ENCODE measurements around the gene TAS2R39.
A peak's percentile ranks its signal among the peaks of the same experiment; 100 is the strongest.
"Not testable (repeated sequence)": the region's sequence is repeated elsewhere in the genome, so short reads cannot be mapped to it uniquely, and the experiment has no call there.

The TAS2R39 gene

DNA sequence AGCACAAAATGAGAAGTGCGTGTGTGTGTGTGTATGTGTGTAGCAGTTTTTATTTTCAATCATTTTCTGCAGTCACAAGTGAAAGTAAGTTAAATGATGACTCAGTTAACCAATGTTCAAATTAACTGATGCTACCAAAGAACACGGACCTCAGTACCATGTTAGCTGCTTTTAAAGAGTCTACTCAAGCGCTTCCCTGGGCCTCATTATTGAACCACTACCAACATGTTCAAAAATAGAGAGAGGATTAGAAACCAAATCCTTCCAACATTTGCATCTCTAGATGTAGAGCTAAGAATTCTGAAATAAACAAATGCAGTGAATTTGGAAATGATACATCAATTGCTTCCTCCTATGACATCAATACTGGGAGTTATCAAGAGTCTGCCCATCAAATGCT is at the start of gene TAS2R39:
TAS2R39 (plus strand) TSS at position 396 of the 400 bp plus-strand sequence; CDS start at position 396, 0 bp downstream.
- no peak for DNase-seq

DNA sequence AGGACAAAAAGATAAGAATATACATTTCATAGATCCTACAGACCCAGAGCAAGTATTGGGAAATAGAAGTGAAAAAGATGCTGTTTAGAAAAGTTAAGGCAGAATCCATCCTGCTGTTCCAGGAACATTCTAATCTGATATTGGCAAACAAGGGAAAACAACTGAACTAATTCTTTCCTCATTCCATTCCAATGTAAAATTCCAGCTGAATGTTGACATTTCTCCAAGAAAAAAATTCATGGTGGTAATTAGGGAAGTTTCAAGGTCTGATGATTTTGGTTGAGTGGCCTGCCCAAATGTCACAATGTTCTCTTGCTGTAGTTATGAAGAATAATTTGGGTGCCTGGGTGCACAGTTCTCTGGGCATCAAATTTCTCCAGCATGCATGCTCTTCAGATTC is 36.1 kb upstream of the TAS2R39 start:
- no peak for DNase-seq

DNA sequence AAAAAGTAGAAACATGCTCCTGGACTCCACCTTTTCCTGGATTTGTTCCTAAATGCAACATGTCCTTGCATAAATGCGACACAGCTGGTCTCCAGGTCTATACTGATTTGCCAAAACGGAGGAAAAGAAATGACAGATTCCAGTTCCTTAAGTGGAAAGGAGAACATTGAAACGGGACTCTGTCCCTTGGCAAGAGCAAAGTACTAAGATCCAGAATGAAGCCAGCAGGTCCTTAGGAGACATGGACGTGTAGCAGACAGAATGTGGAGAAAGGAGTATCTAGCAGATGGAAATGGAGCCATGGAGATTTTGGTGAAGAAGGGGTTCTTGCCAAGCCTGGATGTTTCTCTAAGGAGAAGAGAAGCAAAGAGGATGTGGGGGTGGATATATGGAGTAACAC is 35.2 kb upstream of the TAS2R39 start:
- DNase-seq: no peak

DNA sequence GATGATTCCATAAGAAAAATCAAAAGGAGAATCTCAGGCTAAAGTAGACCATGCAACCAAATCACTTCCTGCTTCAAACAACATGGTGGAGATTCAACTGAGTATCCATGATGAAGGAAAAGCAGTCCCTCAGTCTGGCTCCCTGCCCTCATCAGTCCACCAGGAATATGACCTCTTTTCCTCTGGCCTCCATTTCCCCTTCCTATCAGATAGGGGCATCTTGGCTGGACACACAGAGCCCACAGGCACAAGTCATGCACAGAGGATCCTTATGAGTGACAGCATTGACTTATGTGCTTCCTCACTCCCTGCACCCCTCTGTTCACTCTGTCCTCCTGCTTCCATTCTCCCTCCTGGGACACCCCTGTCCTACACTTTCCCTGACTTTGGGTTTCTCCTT is 34.6 kb upstream of the TAS2R39 start:
- DNase-seq: no peak

DNA sequence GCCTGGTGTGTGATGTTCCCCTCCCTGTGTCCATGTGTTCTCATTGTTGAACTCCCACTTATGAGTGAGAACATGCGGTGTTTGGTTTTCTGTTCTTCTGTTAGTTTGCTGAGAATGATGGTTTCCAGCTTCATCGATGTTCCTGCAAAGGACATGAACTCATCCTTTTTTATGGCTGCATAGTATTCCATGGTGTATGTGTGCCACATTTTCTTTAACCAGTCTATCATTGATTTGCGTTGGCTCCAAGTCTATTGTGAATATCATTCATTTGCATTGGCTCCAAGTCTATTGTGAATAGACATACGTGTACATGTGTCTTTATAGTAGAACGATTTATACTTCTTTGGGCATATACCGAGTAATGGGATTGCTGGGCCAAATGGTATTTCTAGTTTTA is 32.5 kb upstream of the TAS2R39 start:
- DNase-seq: not testable (repeated sequence)

DNA sequence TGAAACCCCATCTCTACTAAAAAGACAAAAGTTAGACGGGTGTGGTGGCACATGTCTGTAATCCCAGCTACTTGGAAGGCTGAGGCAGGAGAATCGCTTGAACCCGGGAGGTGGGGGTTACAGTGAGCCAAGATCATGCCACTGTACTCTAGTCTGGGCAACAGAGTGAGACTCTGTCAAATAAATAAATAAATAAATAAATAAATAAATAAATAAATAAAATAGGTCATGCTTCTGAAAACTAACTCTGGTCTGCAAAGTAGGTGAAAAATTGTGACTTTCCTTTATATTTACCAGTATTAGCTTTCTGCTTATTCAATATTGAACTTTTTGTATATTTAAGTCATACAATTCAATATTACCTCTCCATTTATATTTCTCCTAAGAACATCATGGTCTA is 24.6 kb upstream of the TAS2R39 start:
- DNase-seq: not testable (repeated sequence)

DNA sequence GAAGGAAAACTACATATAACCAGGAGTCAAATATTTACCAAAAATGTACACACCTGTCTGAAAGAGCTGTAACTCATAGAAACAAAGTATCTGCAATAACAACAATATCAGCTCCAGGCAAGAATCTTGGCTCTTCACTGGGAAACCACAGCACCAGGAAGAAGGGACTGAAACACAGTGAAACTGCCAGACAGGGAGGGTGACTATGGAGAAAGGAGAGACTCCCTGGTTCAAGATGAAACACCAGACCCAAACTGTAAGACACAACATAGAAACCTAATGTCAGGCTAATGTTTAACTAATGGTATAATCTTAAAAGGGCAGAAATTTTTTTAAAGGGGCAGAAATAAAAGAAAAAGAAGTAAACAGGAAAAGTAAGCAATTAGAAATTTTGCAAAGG is 11.5 kb upstream of the TAS2R39 start:
- DNase-seq: no peak

DNA sequence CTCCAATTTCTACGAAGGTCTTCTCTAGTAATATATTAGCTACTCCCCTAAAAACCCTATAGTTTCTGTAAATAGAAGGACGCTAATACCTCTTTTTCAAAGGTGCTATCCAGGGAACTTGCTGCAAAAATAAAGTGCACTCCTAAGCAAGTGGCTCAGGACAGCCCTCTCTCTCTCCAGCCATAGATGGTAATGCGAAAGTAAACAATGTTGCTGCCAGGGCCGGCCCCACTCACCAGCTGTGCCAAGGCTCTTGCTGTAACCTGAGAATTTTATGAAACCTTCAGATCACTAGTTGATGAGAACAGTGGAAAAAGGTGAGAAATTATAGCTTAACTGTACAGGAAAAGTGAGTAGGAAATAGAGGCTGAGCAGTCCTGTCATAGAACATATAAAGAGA is 10.9 kb upstream of the TAS2R39 start:
- DNase-seq: no peak

DNA sequence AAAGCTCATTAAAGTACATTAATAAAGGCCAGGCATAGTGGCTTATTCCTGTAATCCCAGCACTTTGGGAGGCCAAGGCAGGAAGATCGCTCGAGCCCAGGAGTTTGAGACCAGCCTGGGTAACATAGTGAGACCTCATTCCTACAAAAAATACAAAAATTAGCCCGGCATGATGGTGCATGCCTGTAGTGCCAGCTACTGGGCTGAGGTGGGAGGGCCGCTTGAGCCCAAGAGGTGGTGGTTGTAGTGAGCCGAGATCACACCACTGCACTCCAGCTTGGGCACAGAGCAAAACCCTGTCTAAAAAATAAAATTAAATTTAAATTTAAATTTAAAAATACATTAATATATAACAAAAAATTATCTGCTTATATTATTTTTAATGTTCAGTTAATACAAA is 7.1 kb upstream of the TAS2R39 start:
- no peak for DNase-seq

DNA sequence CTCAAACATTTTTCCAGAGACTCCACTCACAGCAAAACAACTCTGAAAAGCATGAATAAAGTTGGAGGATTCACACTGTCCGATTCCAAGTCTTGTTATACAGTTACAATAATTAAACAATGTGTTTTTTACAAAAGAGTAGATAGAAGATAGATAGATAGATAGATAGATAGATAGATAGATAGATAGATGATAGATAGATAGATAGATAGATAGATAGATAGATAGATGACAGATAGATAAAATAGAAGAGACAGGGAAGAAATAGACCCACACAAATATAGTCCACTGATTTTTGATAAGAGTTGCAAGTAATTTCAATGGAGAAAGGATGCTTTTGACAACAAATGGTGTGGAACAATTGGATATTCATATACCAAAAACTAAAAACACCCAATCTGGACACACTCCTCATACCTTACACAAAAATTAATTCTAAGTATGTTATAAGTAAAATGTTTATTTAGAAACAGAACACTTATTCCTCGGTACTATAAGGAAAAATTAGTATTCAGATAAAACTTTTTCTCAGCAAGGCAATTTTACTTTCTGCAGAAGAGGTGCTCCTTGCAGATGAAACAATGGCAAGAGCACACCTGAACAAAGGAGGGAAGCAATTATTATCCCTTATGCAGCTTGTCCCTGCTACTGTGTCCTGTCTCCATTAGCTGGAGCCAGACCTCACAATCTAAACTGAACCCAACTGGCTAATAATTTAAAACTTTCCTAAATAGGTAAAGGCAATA is 5.7 kb upstream of the TAS2R39 start:
- DNase-seq: no peak

DNA sequence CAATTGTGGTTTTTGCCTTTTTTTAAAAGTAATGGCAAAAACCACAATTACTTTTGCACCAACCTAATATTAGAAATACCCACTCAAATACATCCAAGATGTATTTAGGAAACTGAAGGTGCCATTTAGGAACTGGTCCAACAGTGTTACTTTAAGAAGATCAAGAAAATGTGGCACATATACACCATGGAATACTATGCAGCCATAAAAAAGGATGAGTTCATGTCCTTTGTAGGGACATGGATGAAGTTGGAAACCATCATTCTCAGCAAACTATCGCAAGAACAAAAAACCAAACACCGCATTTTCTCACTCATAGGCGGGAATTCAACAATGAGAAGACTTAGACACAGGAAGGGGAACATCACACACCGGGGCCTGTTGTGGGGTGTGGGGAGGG is 2.4 kb upstream of the TAS2R39 start:
- not testable (repeated sequence) for DNase-seq

DNA sequence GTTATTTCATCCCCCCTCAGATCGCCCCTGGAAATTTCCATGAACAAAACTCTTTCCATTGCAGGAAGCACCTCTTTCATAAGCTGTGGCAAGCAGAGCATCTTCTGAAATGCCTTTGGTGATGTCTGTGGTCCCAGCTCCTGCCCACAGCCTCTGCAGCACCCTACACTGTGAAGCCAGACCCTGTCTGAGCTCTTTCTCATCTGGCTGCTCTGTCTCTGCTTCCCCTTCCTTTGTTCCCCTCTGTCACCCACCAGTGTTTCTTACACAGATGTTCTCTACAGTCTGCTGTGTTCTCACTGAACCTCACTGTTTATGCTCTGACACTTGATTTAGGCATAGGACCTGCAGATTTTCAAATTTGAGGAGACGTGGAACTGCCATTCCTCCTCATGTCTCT is 1.9 kb upstream of the TAS2R39 start:
- no peak for DNase-seq

DNA sequence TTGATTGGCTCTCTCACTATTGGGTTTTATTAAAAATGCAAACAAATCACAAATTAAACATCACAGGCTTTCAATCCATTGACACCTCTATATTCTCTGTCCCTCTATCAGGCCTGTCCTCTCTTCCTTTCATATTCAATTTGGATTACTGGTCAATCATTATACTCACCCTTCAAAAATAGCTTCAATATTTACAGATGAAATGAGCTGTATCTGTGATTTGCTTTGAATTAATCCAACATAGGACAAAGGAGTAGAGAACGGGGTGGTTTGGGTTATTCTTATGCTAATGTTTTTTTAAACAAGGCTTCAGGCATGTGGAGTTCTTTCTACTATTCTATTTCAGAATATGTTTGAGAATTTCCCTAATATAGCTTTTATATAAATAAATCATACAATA is 2.3 kb downstream of the TAS2R39 start:
- no peak for DNase-seq

DNA sequence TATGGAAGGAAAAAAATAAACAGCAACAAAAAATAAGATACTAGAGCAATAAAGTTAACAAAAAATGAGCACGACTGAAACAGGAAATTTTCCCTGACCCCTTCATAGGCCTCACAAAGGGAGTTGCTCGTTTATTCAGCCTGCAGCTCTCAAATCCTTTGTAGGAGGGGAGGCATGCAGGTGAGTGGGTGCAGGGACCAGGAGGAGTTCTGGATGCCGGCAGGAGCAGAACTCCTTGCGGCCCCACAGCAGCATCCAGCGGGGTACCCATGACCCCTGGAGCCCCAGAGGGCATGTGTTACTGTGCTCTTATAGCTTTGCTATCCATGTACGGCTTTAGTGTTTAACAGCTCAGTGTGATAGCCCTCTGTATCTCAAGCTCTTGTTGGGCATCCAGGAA is 5.8 kb downstream of the TAS2R39 start:
- DNase-seq: no peak

DNA sequence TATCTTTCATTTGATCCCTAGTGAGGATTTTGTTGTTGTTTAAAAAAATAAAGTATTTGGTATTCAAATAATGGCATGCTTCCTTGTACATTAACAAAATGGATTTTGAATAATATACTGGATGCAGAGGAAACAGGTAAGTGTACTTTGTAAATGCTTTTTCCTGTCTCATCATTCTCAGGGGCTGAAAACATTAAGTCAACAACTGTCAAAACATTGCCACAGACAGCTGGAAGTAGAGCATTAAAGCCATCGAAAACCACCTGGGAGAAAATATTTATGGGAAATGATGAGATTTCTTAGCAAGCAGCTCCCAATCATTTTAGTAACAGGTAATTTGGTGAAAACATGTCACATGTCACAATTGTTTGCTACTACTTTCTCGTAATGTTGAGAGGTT is 10.7 kb downstream of the TAS2R39 start:
- DNase-seq: no peak

DNA sequence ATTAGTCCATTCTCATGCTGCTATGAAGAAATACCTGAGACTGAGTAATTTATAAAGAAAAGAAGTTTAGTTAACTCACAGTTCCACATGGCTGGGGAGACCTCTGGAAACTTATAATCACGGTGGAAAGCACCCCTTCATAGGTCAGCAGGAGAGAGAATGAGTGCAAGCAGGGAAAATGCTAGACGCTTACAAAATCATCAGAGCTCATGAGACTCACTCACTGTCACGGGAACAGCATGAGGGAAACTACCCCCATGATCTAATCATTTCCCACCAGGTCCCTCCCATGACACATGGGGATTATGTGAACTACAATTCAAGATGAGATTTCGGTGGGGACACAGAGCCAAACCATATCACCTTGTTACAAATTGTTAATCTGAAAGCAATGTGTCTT is 15.8 kb downstream of the TAS2R39 start:
- no peak for DNase-seq

DNA sequence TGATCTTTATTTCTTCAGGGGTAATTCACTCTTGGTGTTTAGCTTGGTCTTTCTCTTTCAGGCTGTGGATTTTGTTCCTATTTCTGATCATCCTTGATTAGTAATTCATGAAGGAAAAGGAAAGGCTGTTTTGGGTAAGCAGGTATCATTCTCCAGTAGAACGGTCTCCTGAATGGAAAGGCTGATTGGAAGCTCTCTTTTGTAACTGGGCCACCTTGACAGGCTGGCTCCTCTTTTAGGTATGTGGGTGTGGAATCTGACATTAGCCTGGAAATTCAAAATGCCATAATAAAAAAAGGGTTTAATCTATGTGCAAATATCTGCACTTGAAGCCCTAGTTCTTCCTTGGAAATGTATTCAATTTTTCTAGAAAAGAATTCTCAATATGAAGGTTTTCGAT is 18.9 kb downstream of the TAS2R39 start:
- no peak for DNase-seq

DNA sequence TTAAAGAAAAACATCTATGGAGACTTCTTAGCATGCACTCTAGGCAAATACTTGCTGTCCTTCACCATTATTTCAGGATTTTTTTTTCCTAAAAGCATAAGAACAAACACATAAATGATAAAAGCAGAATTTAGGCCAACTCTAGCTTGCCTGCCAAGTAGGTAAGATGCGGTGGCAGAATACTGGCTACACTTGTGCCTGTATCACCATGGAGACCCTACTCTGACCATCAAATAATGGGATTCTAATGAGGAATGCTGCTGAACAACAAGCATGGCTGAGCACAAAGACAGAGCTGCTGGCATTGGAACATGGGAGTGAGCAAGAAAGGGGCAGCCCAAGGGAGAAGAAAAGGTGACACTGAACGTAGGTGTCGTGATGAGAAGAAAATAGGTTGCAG is 20.2 kb downstream of the TAS2R39 start:
- no peak for DNase-seq

DNA sequence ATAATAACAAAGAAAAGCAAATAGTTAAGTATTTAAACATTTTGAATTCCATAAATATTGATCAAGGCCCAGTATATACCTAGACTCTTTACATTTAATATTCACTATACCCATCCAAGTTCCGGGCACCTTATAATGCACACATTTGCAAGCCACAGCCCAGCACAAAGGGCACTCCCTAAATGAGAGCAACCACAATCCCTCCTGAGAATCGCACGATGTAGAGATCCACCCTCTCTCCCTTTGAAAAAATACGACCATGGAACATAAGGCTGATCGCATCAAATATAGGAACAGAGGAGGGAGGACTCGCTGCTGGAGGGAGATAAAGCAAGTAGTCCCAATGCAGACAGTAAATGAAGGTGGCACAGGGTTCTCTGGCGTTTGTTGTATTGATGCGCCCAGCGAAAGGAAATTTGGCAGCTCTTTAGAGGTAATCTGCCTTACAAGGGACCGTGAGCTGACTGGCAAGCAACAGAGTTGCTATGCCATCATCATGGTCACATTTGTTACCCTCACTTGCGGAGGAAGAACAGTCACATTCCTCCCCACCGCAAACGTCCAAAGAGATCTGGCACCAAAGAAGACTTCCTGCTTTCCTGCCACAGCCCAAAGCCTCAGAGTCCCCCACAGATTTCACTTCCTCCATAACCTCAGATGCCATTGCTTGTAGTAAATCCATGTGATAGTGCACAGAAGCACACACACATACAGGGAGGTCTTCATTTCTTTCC is 22.5 kb downstream of the TAS2R39 start:
- DNase-seq: peak in 3 of 6 experiments; percentile 16 to 29 (median 16)

DNA sequence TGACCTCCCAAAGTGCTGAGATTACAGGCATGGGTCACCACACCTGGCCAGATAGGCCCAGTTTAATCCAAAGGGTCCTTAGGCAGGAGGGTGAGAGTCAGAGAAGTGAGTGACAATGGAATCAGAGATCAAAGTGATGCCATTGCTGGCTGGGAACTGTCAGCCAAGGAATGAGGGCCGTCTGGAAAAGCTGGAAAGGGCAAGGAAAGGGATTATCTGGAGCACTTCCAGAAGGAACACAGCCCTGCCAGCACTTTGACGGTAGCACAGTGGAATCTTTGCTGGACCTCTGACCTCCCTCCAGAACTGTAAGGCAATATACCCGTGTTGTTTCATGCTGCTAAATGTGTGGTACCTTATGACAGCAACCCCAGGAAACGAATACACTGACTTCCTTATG is 27.3 kb downstream of the TAS2R39 start:
- DNase-seq: no peak

DNA sequence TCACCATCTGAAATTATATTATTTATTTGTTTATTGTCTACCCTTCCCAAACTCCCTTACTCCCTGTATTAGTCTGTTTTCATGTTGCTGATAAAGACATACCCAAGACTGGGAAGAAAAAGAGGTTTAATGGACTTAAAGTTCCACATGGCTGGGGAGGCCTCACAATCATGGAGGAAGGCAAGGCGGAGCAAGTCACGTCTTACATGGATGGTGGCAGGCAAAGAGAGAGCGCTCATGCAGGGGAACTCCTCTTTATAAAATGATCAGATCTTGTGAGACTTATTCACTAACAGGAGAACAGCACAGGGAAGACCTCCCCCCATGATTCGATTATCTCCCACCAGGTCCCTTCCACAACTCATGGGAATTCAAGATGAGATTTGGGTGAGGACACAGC is 30.3 kb downstream of the TAS2R39 start:
- DNase-seq: not testable (repeated sequence)

DNA sequence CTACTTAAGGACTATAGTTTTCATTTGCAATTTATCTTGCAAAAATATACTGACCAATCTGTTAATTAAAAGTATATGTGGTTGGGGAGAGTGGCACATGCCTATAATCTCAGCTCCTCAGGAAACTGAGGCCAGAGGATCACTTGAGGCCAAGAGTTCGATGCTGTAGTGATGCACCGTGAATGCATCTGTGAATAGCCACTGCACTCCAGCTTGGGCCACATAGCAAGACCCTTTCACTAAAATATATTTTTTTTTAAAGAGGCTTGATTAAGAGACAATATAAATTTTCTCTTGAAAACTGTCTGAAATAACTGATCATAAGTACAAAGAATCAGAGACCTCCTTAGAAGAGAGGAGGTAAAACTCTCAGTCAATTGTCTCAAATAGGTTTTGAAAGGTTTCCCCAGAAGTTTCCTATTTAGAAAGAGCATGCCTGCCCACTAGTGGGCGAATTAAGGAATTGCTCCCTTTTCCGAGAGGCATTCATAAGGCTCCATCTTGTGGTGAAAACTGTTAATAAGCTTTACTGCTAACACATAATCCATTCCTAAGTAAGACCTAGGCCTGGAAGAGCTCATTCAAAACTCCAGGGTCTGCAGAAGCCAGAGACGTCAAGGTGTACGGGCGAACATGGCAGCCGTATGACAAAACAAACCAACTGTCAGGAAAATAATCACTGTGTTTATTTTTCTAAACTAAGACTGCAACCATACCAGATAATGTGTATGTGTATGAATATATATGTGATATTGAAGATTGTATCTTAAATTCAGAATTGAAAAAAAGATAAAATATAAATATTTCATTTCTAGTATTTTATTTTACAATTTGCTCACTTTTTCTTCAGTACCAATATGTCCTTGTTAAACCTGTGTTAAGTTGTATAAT is 31.8 kb downstream of the TAS2R39 start:
- DNase-seq: peak; percentile 3 to 85 (median 48)

DNA sequence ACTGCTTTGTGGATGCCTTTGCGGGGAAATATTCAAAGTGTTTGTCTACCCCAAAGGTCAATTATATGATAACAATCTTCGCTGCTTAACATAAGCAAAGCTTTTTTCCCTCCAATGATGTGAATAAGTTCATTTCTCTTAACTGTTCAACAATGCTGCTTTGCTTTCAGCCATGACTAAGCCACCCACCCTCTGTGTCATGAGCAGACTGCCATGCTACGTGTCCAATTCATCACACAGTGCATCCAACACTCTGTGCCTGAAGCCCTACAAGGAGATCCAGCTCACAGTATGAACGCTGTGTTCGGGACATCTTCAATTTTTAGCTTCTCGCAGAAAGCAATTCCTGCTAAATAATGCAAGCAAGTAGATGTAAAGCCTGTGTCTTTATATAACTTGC is 32.9 kb downstream of the TAS2R39 start:
- no peak for DNase-seq

DNA sequence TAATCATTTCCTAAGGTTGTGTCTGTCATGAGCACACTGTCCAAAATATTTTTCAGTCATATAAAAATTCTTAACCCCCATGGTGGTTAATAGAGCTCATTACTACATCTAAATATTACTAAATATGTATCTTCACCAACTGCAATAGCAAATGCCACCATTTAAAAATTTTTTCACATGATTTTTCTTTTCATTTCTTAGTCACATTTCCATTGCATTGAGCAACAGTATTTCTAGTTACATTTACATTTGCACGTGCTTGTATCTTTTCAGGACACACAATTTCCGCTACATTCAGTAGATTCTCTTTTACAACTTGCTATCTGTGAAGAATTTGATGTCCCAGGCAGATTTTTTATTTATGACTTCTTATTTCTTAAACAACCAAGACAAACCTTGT is 33.5 kb downstream of the TAS2R39 start:
- DNase-seq: no peak
